Upper lobe of left lung (tissue), 6 donors: ENCODE results near the gene ZFP69. TPM values are rescaled to one million over a fixed set of nuclear protein-coding genes. Genes with fewer than 3 reads are reported as not detected.
A peak's percentile ranks its signal among the peaks of the same experiment; 100 is the strongest.
"Not testable (repeated sequence)": the region's sequence is repeated elsewhere in the genome, so short reads cannot be mapped to it uniquely, and the experiment has no call there.

Experiments used
- ATAC-seq, 2 donors: fragments of 200-7000 bp; cut with Tn5 transposase; one replicate each; pipeline ENCODE4 v1.9.1; 2022; ENCODE audit warnings: mild to moderate bottlenecking in 2 of 2, moderate library complexity in 2 of 2; ENCODE audit not compliant: low FRiP score in 2 of 2
- DNase-seq, 2 donors: peaks; one replicate each; pipeline ENCODE4 v3.0.0-alpha.2; 2019 to 2020
- H3K27ac ChIP-seq, 4 donors: fragments of 200-600 bp; sonication (generic); one replicate each; pipeline ENCODE4 v1.5.1; 2016 to 2019
- H3K27me3 ChIP-seq, 4 donors: fragments of 200-600 bp; sonication (generic); one replicate each; pipeline ENCODE4 v1.5.1; 2017 to 2019
- H3K36me3 ChIP-seq, 4 donors: fragments of 200-600 bp; sonication (generic); one replicate each; pipeline ENCODE4 v1.5.1; 2016 to 2019
- H3K4me1 ChIP-seq, 4 donors: fragments of 200-600 bp; sonication (generic); one replicate each; pipeline ENCODE4 v1.5.1; 2018 to 2019
- H3K4me3 ChIP-seq, 4 donors: fragments of 200-600 bp; sonication (generic); one replicate each; pipeline ENCODE4 v1.5.1; 2017 to 2019; ENCODE audit warnings: mild to moderate bottlenecking in 2 of 4, moderate library complexity in 1 of 4
- H3K9me3 ChIP-seq, 4 donors: fragments of 200-600 bp; sonication (generic); one replicate each; pipeline ENCODE4 v1.5.1; 2018 to 2019
- CTCF ChIP-seq, 6 experiments: fragments of 450-650 bp in 4 of 6; fragments of 200-600 bp in 2 of 6; sonication (generic) in 2 of 6; IDR thresholded peaks; one replicate each; pipeline ENCODE4 v1.5.1; 2016 to 2019; ENCODE audit warnings: antibody characterized with exemption in 6 of 6
- EP300 ChIP-seq, 4 donors: sonication (generic); formaldehyde crosslinking; IDR thresholded peaks; one replicate each; pipeline ENCODE4 v1.5.1; 2017; ENCODE audit warnings: antibody characterized with exemption in 4 of 4, control low read depth in 2 of 4
- POLR2A ChIP-seq, 4 donors: fragments of 450-650 bp; IDR thresholded peaks; one replicate each; pipeline ENCODE4 v1.5.1; 2016 to 2017; ENCODE audit warnings: antibody characterized with exemption in 4 of 4, mild to moderate bottlenecking in 2 of 4
- POLR2AphosphoS5 ChIP-seq, 2 donors: sonication (generic); formaldehyde crosslinking; IDR thresholded peaks; one replicate each; pipeline ENCODE4 v1.5.1; 2017; ENCODE audit warnings: antibody characterized with exemption in 2 of 2
- WGBS, 2 donors: methylation state at CpG; one replicate each; pipeline ENCODE4 v1.1.5; 2017 to 2018; 5-methylcytosine and 5-hydroxymethylcytosine counted together
- total RNA-seq, 6 donors: library from RNA; depleted of rRNA in 4 of 6; stranded (reverse); fragments of >200 nt in 4 of 6; gene quantifications; one replicate each; pipeline versions ENCODE4 v1.1.0 to v1.2.1, GENCODE V29; 2016 to 2021
- donor health status: DM: no; HTN: no; CAD: no; lungs with moderate emphysema.
- donor health status: DM: no; HTN: yes; CAD: no; lungs with severe emphysema.

The ZFP69 gene
- total RNA-seq, 6 donors from 2014 or later, result 1.3 to 5.2 (median 3.1) TPM

- Histone ChIP-seq H3K27ac (no peak overlapping the region), H3K27me3 (no peaks in the 10 kb centered on the region), H3K9me3 (peaks cover 42 to 85% (median 75%) of the 10 kb centered on the region in 4 donors), H3K4me1 (no peaks in the 10 kb centered on the region), H3K4me3 (no peak overlapping the region), H3K36me3 (peaks cover 16 to 56% (median 33%) of the 10 kb centered on the region in 4 donors)
- 98 to 100% methylated on average over 4 of the region's 4 CpGs for WGBS, 2 donors
- DNase-seq (no peak), ATAC-seq (no peak)
- TF ChIP-seq EP300 (IDR thresholded peaks at IDR 0.05) (no peak), POLR2A (IDR thresholded peaks at IDR 0.05) (no peak), CTCF (IDR thresholded peaks at IDR 0.05) (no peak), POLR2AphosphoS5 (IDR thresholded peaks at IDR 0.05) (no peak)
Observed at GRCh38 chr1:40495315-40495903, 18.3 kb downstream of the ZFP69 start.

GRCh38 chr1:40502651-40503050 is 25.6 kb downstream of the ZFP69 start:
- H3K9me3 ChIP-seq, result peaks cover 3 to 59% (median 49%) of the 10 kb centered on the region in 4 donors

GRCh38 chr1:40507973-40508372 is 30.9 kb downstream of the ZFP69 start:
- TF ChIP-seq POLR2AphosphoS5 (IDR thresholded peaks at IDR 0.05) (no peak), POLR2A (IDR thresholded peaks at IDR 0.05) (no peak), CTCF (IDR thresholded peaks at IDR 0.05) (no peak), EP300 (IDR thresholded peaks at IDR 0.05) (no peak)
- peaks cover 7 to 13% (median 10%) of the 10 kb centered on the region in 4 donors for H3K4me1 ChIP-seq
- WGBS, 2 donors, result 60 to 63% methylated on average over 6 of the region's 6 CpGs
- H3K27ac ChIP-seq, result peak overlapping the region; percentile 70 to 81 (median 78)
- no peak for DNase-seq
- no peak for ATAC-seq
- no peaks in the 10 kb centered on the region for H3K27me3 ChIP-seq
- H3K9me3 ChIP-seq, result peaks cover 0 to 19% (median 11%) of the 10 kb centered on the region in 4 donors
- no peaks in the 10 kb centered on the region for H3K36me3 ChIP-seq
- peak overlapping the region; percentile 67 to 83 (median 73) for H3K4me3 ChIP-seq

More at GRCh38 chr1:40502651-40503050, 25.6 kb downstream of the ZFP69 start:
- H3K36me3 ChIP-seq, ATAC-seq, H3K4me1 ChIP-seq, H3K27ac ChIP-seq, H3K4me3 ChIP-seq, H3K27me3 ChIP-seq, DNase-seq: not testable (repeated sequence)
- WGBS, 2 donors, result 90 to 92% methylated on average over 4 of the region's 4 CpGs

GRCh38 chr1:40508375-40509341 is 31.6 kb downstream of the ZFP69 start, which contains the start of gene EXO5:
TSS of gene EXO5 (plus strand) at chr1:40508767. CDS start at chr1:40514545, 5,778 bp downstream.
- Histone ChIP-seq H3K4me1 (peaks cover 7 to 13% (median 10%) of the 10 kb centered on the region in 4 donors), H3K9me3 (peaks cover 0 to 19% (median 9%) of the 10 kb centered on the region in 4 donors), H3K27ac (peak within 1 kb of the TSS; percentile 70 to 81 (median 78)), H3K36me3 (no peaks in the 10 kb centered on the region), H3K27me3 (no peaks in the 10 kb centered on the region), H3K4me3 (peak within 1 kb of the TSS; percentile 67 to 83 (median 73))
- DNase-seq, result peak; percentile 86 to 96
- TF ChIP-seq CTCF (IDR thresholded peaks at IDR 0.05) (peak in 1 of 6 experiments; percentile 15), POLR2A (IDR thresholded peaks at IDR 0.05) (peak in 3 of 4 donors; percentile 35 to 67 (median 43)), EP300 (IDR thresholded peaks at IDR 0.05) (no peak), POLR2AphosphoS5 (IDR thresholded peaks at IDR 0.05) (peak in 1 of 2 donors; percentile 73)
- peak; percentile 98 to 100 for ATAC-seq
- 3 to 4% methylated on average over 16 to 27 of the region's 76 CpGs for WGBS, 2 donors

DNA sequence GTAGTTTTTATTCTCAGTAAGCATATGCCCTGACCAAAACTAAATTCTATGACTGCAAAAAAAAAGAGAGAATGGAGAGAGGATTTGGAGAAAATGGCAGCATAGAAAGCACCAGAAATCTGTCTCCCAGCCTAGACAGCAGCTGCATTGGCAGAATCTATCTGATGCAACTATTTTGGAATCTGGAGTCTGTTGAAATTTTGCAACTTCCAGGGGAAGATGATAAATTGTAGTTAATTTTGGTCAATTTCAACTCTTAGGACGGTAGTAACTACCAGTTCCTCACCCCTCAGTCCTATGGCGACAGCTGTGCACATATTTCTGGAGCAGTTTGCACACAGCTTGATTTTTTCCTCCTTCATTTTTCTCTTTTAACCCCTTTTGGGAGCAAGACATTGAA is 42.4 kb downstream of the ZFP69 start:
- ATAC-seq, result no peak
- 62 to 66% methylated on average over 2 of the region's 2 CpGs for WGBS, 2 donors

More for the DNA sequence above, 42.4 kb downstream of the ZFP69 start:
- Histone ChIP-seq H3K27me3 (no peaks in the 10 kb centered on the region), H3K36me3 (peaks cover 0 to 14% (median 10%) of the 10 kb centered on the region in 4 donors), H3K4me1 (no peaks in the 10 kb centered on the region), H3K9me3 (peaks cover 4 to 21% (median 19%) of the 10 kb centered on the region in 4 donors), H3K27ac (no peak overlapping the region), H3K4me3 (no peak overlapping the region)
- no peak for DNase-seq
- no peak for TF ChIP-seq CTCF (IDR thresholded peaks at IDR 0.05)
- TF ChIP-seq POLR2AphosphoS5 (IDR thresholded peaks at IDR 0.05), result no peak
- no peak for TF ChIP-seq POLR2A (IDR thresholded peaks at IDR 0.05)
- no peak for TF ChIP-seq EP300 (IDR thresholded peaks at IDR 0.05)
